ENCODE data around the gene STAP2.

STAP2 gene

DNA sequence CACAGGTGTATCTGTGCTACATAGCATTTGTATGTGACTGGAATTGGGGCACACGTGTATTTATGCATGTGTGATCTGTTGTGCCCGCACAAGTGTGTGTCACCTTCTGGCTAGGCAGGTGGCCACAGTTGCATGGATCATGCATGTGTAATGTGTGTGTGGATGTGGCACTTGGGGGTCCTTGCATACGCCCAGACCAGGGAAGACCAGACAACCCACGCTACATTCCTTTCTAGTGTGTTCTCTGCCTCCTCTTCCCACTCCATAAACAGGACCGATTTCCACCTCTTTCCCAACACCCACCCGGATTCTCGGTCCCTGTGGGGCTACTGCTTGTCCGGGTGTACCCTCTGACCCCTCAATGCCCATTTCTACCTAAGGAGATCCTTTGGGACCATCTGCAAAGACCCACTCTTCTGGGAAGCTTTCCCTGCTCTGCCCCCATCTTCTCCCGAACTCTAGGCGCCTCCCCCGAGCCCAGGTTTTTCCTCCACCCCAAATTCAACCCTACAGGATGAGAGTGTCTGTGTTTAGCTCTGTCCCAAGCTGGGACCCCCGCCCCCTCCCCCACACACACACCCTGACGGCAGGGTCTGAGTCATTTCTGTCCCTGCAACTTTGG, 12.3 kb downstream of the STAP2 start:
- H3K4me3 ChIP-seq (ENCODE audit: control insufficient read depth, low read depth, low read length): no peak overlapping the region
- no peak for DNase-seq (ENCODE audit: low read depth)
- TF ChIP-seq, protein P1, sequence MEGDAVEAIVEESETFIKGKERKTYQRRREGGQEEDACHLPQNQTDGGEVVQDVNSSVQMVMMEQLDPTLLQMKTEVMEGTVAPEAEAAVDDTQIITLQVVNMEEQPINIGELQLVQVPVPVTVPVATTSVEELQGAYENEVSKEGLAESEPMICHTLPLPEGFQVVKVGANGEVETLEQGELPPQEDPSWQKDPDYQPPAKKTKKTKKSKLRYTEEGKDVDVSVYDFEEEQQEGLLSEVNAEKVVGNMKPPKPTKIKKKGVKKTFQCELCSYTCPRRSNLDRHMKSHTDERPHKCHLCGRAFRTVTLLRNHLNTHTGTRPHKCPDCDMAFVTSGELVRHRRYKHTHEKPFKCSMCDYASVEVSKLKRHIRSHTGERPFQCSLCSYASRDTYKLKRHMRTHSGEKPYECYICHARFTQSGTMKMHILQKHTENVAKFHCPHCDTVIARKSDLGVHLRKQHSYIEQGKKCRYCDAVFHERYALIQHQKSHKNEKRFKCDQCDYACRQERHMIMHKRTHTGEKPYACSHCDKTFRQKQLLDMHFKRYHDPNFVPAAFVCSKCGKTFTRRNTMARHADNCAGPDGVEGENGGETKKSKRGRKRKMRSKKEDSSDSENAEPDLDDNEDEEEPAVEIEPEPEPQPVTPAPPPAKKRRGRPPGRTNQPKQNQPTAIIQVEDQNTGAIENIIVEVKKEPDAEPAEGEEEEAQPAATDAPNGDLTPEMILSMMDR (IDR thresholded peaks at IDR 0.05; ENCODE audit: control insufficient read depth, insufficient read depth, low read depth, low read length, missing control alignments): no peak

DNA sequence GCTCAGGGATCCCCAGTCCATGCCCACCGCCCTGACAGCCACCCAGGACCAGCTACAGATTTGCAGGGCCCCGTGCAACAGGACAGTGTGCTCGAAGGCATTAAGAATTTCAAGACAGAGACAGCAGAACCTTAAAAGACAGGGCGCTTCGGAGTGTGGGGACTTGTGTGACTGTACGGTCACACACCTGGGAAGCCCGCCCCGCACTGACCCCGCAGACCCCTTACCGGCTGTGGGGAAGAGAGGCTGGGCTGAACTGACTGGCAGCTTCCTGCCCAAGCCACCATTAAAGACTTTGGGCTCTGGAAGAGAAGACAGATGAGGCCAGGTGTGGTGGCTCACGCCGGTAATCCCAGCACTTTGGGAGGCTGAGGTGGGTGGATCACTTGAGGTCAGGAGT, 14.4 kb downstream of the STAP2 start:
- no peak for DNase-seq (ENCODE audit: low read depth)
- no peak overlapping the region for H3K4me3 ChIP-seq (ENCODE audit: control insufficient read depth, low read depth, low read length)
- TF ChIP-seq, protein P1 (IDR thresholded peaks at IDR 0.05; ENCODE audit: control insufficient read depth, insufficient read depth, low read depth, low read length, missing control alignments): no peak

DNA sequence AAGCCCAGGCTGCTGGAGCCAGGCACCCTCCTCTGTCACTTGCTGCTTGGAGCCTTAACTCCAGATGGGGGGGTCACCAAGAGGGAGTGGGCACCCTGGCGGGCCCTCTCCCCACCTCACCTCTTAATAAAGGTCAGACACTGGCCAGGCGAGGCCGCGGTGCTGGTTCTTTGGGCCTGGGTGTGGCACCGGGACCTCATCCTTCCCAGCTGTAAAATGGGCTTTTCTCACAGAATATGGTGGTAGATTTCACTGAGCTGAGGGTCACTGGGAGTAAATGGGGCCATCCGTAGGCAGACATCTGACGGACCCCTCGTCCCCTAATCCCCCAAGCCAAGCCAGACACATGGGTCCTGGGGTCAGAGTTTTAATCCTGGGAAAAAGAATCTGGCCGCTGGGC, 14.9 kb downstream of the STAP2 start:
- DNase-seq (ENCODE audit: low read depth): no peak
- no peak overlapping the region for H3K4me3 ChIP-seq (ENCODE audit: control insufficient read depth, low read depth, low read length)
- TF ChIP-seq, protein P1 (IDR thresholded peaks at IDR 0.05; ENCODE audit: control insufficient read depth, insufficient read depth, low read depth, low read length, missing control alignments): no peak

DNA sequence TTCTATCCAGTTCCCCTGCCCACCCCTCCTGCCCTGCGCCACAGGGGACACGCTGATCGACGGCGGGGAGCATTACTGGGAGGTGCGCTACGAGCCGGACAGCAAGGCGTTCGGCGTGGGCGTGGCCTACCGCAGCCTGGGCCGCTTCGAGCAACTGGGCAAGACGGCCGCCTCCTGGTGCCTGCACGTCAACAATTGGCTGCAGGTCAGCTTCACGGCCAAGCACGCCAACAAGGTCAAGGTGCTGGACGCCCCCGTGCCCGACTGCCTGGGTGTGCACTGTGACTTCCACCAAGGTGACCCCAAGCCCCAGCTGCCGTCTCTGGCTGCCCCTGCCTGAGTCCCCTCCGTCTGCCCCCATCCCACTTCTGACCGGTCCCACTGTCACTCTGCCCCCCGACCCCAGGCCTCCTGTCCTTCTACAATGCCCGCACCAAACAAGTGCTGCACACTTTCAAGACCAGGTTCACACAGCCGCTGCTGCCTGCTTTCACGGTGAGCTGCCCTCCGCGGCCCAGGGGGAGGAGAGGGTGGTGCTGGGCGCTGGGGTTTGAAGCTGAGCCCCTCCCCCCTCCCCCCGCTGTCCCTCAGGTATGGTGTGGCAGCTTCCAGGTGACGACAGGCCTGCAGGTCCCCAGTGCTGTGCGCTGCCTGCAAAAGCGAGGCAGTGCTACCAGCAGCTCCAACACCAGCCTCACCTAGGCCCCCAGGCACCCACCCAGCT, 15.5 kb downstream of the STAP2 start:
- TF ChIP-seq, protein P1 (IDR thresholded peaks at IDR 0.05; ENCODE audit: control insufficient read depth, insufficient read depth, low read depth, low read length, missing control alignments): no peak
- DNase-seq (ENCODE audit: low read depth): no peak
- H3K4me3 ChIP-seq (ENCODE audit: control insufficient read depth, low read depth, low read length): no peak overlapping the region

DNA sequence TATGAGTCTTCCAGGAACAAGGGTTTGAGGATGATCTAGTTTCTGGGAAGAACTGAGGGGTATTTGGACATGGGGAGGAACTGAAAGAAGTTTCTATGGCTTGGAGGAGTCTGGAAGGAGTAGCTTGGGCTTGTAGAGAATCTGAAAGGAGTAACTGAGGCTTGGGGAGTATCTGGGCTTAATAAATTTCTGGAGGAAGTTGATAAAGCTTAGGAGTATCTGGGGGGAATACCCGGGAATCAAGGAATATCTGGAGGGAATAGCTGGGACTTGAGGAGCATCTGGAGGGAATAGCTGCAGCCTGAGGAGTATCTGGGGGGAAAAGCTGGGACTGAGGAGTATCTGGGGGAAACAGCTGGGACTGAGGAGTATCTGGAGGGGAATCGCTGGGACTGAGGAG, 18.2 kb downstream of the STAP2 start:
- no peak overlapping the region for H3K4me3 ChIP-seq (ENCODE audit: control insufficient read depth, low read depth, low read length)
- TF ChIP-seq, protein P1 (IDR thresholded peaks at IDR 0.05; ENCODE audit: control insufficient read depth, insufficient read depth, low read depth, low read length, missing control alignments): no peak
- DNase-seq (ENCODE audit: low read depth): no peak

DNA sequence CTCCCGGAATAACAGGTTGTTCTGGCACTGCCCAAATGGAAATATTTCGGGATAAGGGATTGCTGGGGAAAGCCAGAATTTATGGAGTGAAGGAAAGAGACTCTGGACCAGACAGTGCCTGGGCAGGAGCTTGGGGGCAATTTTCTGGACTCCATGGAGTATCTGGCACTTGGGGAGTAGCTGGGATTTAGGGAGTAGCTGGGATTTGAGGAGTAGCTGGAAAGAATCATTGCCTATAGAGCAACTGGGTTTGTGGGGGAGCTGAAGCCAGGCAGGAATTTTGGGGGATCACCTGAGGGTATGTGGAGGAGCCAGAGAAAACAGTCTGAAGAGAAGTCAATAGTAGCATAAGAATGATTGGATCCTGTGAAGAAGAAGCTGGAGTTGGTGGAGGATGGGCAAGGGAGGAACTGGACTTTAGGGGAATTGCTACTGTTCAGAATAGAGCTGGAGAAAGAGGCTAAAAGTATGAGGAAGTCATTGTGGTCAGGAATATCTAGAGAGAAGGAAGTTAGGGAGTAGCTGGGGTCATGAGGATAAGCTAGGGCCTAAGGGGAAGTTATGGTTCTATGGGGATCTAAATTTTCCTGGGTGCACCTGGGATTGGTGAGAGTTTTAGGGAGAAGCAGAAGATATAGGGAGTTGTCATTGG, 19.4 kb downstream of the STAP2 start:
- H3K4me3 ChIP-seq (ENCODE audit: control insufficient read depth, low read depth, low read length): no peak overlapping the region
- no peak for DNase-seq (ENCODE audit: low read depth)
- TF ChIP-seq, protein P1 (IDR thresholded peaks at IDR 0.05; ENCODE audit: control insufficient read depth, insufficient read depth, low read depth, low read length, missing control alignments): no peak
